Measurements from ENCODE around the gene NGEF.

- no peak for TF ChIP-seq CTCF (IDR thresholded peaks at IDR 0.05)
- no peak for TF ChIP-seq POLR2A (IDR thresholded peaks at IDR 0.05)
Observed at GRCh38 chr2:232886176-232886575, 126.9 kb downstream of the NGEF start.

Measured in adrenal gland (tissue), 5 donors.